Measurements from ENCODE around the gene DOCK3.

Gene DOCK3

DNA sequence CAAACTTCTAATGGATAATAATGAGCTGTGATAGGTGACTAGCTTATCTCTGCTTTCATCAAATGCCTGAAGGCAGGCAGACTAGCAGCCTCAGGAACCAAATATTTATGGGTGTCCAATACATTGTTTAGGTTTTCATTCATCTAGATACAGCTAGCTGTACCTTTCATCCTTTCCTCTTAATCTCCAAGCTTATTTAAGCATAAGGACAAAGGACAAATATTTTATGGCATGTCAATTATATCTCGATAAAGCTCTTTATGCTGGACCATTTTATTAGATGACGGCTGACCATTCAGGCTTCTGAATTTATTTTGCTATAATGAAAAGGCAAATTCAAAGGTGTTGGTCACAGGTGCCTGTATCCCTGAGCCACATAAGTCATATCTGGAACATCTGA, 733.3 kb downstream of the DOCK3 start:
- DNase-seq (ENCODE audit: low spot score), result no peak

DNA sequence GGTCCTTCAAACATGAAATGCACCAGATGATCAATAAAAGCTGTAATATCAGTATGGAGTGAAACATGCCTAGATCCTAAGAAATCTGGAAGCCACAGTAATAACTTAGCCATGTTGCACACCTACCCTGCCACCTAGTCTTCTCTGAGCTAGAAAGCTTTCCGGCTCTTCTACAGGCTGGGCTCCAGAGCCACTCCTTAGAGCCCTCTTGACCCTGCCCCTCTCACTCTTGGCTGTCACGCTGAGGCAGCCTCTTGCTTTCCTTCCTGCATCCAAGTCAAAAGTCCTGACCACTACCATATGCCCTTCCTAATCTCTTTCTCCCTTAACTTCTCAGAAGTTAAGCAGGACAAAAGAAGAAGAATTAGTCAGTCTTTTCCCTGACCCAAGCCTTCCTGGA, 734.1 kb downstream of the DOCK3 start:
- no peak for DNase-seq (ENCODE audit: low spot score)

DNA sequence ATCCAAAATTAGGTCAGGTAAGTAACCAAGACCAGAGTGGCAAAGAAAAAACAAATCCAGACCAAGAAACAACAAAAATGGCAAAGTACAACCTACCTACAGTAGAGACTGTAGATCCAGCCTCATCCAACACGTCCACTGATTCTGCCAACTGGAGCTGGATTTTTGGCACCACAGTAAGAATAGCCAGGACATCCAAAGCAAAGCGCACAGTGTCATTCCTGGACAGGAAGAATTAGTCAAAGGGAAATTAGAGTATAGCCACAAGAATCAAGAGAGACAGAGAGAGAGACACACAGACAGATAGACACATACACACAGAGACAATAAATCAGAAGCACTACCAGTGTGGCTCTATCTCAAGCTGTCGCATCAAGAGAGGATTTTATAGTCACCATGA, 747.5 kb downstream of the DOCK3 start:
- no peak for DNase-seq (ENCODE audit: low spot score)

DNA sequence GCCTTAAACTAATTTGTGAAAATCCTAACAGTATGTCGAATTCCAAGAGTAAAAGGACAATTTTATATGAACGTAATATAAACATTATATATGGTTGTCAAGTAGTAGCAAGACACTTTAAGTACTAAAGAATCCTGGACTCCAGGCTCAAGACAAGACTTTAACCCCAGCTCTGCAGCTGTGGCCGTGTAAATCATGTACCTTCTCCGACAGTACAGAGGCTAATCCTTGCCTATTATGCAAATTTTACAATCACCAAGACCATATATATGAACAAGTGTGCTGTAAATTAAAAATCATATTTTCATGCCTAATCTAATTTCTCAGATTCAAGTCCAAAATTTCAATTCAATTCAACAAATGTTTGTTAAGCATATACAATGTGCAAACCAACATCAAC, 752.2 kb downstream of the DOCK3 start:
- no peak for DNase-seq (ENCODE audit: low spot score)

DNA sequence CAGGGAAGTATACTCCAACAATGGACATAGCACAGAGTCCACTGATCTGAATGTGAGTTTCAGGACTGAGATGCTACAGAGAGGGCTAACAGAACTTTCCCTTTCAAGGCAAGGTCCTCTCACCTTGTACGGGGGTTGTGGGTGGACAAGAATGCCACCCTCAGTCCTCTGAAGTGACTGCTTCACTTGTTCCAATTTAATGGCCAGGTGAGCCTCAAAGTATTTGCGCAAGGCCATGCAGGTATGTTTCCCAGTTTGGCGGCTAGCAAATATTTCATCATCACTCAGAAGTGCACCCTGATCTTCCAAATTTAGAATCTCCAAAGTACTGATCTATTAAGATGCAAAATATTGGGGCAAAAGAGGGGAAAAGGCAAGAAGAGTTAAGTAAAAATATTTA, 754.4 kb downstream of the DOCK3 start:
- DNase-seq (ENCODE audit: low spot score), result no peak

All from COLO829 (cell line).